Cerebellar cortex (tissue), 1 donor: ENCODE data around the gene ANAPC4.
A peak's percentile ranks its signal among the peaks of the same experiment; 100 is the strongest.

Experiments used
- DNase-seq: peaks from one replicate; pipeline ENCODE4 v3.0.0-alpha.2; 2015; ENCODE audit warnings: low spot score

Gene ANAPC4

DNA sequence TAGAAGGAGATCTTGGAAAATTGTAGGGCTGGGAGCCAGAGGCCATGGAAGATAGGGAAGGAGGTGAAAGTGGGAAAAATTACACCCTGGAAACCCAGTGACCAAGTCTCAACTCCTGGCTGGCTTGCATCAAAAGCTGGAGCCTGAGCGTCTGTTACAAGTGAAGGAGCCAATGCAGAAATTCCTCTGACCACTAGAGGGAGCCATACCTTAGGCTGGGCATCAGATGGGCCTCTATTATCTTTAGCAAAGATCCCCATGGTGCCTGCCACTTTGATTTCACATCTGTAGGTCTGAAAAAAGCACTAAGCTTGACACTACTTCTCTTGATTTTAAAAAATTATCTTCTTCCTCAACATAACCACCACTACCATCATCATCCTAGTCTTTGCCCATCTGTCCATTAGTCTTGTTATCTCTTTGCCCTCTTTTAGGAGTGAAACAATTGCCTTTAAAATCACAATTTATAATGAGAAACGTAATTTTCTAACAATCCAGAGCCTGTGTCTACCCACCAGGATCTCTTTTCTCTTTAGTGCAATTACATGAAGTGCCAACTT is 62.9 kb downstream of the ANAPC4 start:
- DNase-seq = peak; percentile 80

DNA sequence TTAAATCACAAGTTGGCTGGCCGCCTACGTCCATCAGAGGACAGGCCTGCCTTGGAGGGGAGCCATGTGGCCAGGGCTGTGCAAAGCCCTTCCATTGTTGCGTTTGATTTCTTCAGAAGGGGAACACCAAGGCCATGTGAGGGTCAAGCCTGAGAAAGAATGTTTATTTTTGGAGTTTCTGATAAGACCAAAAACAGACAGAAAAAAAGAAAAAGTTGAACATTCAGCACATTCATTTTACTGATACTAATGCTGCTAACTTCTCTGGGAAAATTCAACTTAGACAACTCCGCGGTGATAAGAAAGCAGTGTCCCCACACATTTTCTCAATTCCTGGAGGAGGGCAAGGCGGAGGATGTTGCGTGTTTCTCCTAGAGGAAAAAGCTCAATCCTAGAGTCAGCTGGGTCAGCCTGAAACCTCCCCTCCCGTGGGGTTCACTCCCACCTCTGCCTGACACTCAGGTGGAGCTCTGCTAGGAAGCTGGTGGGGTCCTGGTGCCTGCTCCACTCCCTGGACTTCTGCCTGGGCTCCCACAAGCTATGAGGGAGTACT is 63.5 kb downstream of the ANAPC4 start:
- peak; percentile 57 for DNase-seq

DNA sequence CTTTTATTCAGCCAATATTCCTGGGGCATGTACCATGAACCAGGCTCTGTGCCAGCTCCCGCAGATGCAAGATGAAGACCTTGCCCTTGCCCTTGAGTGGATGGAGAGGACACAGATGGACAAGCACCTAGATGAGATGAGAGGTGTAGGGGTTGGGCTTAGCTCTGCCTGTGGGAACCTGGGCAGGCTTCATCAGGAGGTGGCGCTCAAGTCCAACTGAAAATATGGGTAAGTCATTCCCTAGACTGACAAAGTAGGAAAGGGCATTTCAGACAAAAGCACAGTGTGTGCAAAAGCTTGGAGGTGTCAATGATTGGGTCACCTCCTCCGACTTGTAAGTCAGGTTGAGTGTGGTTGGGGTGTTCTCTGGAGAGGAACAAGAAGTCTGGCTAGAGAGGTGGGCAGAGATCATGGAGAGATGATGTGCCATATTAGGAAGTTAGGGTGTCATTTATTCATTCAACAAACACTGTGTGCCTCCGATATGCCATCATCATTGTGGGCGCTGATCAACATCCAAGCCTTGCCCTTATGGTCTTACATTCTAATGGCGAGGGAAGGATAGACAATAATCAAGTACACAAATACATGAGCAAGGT is 64.6 kb downstream of the ANAPC4 start:
- DNase-seq = peak; percentile 89

DNA sequence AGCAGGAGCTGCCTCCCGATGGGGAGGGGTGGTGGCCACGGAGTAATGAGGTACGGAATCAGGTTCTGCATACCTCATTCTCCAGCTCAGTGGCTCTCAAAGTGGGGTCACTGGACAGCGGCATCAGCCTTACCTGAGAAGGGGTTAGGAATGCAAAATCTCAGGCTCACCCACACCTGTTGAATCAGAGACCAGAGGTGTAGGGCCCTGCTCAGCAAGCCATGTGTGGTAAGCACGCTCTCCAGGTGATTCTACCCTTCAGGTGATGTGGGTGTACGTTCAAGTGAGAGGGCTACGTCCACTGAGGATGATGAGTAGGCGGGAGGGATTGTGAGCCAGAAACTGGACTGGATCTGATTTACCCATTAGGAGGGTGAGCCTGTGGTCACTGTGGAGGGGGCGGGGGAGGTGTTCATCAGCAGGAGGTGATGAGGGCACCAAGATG is 65.8 kb downstream of the ANAPC4 start:
- DNase-seq = no peak

DNA sequence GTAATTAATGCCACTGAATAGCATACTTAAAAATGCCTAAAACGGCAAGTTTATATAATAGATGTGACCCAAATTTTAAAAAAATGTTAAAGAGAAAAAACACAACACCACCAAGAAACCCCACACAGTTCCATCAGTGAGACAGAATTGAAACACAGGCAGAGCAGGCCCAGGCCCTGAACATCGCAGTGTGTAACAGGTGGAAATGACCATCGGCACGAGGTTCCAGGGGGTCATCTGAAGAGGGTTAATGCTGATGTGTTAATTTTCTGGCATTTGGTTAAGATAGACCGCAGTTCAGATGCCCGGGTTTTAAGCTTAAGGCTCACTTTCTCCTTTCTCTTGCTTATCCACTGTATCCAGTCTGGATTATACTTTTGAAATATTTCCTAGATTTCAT is 66.8 kb downstream of the ANAPC4 start:
- no peak for DNase-seq

GRCh38 chr4:25446611-25447010 is 69.5 kb downstream of the ANAPC4 start:
- no peak for DNase-seq

GRCh38 chr4:25448379-25449109 is 71.5 kb downstream of the ANAPC4 start:
- DNase-seq = no peak

GRCh38 chr4:25449270-25449669 is 72.2 kb downstream of the ANAPC4 start:
- DNase-seq = no peak

- DNase-seq = no peak
These were observed 72.6 kb downstream of the ANAPC4 start for GRCh38 chr4:25449688-25450087.

DNA sequence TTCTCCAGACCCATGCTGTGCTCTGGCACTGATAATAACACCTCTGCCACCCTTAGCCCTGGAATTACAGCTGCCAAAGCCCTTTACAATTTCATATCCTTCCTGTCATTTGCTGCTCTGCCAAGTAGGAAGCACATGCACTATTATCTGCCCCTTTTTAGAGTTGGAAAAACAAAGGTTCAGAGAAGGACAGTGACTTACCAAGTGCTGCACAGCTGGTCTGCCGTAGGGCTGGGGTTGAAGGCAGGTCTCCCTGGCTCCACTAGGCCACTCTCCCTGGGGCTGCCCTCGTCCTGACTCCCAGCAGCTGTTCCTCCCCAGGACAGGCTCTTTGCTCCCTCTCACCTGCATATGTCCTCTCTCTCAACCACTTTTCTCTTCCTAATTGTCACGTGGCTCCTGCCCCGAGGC is 73.4 kb downstream of the ANAPC4 start:
- no peak for DNase-seq

DNA sequence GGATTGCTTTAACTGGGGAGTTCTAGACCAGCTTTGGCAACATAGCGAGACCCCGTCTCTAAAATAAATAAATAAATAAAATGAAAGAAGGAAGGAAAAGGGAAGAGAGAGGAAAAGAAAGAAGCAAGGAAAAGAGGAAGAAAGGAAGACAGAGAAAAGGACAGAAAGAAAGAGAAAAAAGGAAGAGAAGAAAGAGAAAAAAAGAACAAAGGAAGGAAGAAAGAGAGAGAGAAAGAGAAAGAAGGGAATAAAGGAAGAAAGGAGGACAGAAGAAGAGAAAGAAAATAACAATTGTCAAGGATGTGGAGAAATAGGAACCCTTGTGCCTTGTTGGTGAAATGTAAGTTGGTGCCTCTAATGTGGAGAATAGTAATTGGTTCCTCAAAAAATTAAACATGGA is 74.6 kb downstream of the ANAPC4 start:
- DNase-seq = no peak

GRCh38 chr4:25452081-25452480 is 75.0 kb downstream of the ANAPC4 start:
- no peak for DNase-seq

- peak; percentile 70 for DNase-seq
These were observed 77.4 kb downstream of the ANAPC4 start for GRCh38 chr4:25454476-25454875.

- DNase-seq = no peak
These were observed 80.1 kb downstream of the ANAPC4 start for GRCh38 chr4:25457053-25457715.

GRCh38 chr4:25466966-25467697 is 90.1 kb downstream of the ANAPC4 start:
- DNase-seq = no peak

DNA sequence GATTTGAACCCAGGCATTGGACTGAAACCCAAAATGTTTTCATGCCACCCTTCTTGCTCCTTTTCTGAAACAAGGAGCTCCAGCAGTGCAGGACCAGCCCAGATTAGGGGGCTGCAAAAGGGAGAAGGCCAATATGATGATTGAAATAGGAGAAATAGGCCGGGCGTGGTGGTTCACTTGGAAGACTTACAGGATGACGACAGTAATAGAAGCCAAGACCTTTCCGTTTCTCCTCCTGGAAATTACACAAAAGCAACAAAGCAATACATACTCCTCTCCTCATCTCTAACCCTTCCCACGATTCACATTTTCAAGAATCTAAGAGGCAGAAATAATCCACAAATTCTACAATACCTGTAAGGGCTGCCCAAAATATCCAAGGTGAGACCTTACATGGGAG is 90.8 kb downstream of the ANAPC4 start:
- no peak for DNase-seq
